HG02981 (cell line): ENCODE measurements around the gene RFC5.
"Not testable (repeated sequence)": the region's sequence is repeated elsewhere in the genome, so short reads cannot be mapped to it uniquely, and the experiment has no call there.

ENCODE experiments used
- ATAC-seq: cut with Tn5 transposase; IDR thresholded peaks from one replicate; pipeline ENCODE4 v1.9.1; 2021; ENCODE audit warnings: mild to moderate bottlenecking, moderate library complexity; ENCODE audit not compliant: unreplicated experiment

Gene RFC5

GRCh38 chr12:118016424-118017264 is at the start of gene RFC5:
Gene RFC5, plus strand, starts transcription at chr12:118016703. Its CDS starts 125 bp downstream, at chr12:118016828.
- peak; percentile 93 for ATAC-seq

GRCh38 chr12:117967043-117967442 is 49.5 kb upstream of the RFC5 start:
- no peak for ATAC-seq

GRCh38 chr12:117967512-117967911 is 49.0 kb upstream of the RFC5 start:
- ATAC-seq: no peak

GRCh38 chr12:117968151-117968789 is 48.2 kb upstream of the RFC5 start:
- ATAC-seq: no peak

- ATAC-seq: peak; percentile 76
These were observed 47.5 kb upstream of the RFC5 start, which contains the start of gene KSR2 for GRCh38 chr12:117968826-117969659. Gene KSR2, minus strand, starts transcription at chr12:117968990. Its CDS starts 735 bp downstream, at chr12:117968255.

- no peak for ATAC-seq
These were observed 46.2 kb upstream of the RFC5 start for GRCh38 chr12:117970334-117970733.

- ATAC-seq: no peak
These were observed 44.2 kb upstream of the RFC5 start for GRCh38 chr12:117972301-117972700.

GRCh38 chr12:117975006-117975405 is 41.5 kb upstream of the RFC5 start:
- no peak for ATAC-seq

- ATAC-seq: no peak
These were observed 39.1 kb upstream of the RFC5 start for GRCh38 chr12:117977373-117977772.

GRCh38 chr12:117980616-117981015 is 35.9 kb upstream of the RFC5 start:
- ATAC-seq: no peak

- ATAC-seq: no peak
These were observed 35.2 kb upstream of the RFC5 start for GRCh38 chr12:117981267-117981666.

- no peak for ATAC-seq
These were observed 31.3 kb upstream of the RFC5 start for GRCh38 chr12:117985182-117985581.

- ATAC-seq: no peak
These were observed 29.6 kb upstream of the RFC5 start for GRCh38 chr12:117986705-117987469.

- no peak for ATAC-seq
These were observed 21.7 kb upstream of the RFC5 start for GRCh38 chr12:117994551-117995438.

GRCh38 chr12:117998719-117999118 is 17.8 kb upstream of the RFC5 start:
- ATAC-seq: no peak

- ATAC-seq: not testable (repeated sequence)
These were observed 16.7 kb upstream of the RFC5 start for GRCh38 chr12:117999806-118000205.

- ATAC-seq: no peak
These were observed 5.6 kb upstream of the RFC5 start for GRCh38 chr12:118010903-118011302.

GRCh38 chr12:118011377-118011776 is 5.1 kb upstream of the RFC5 start:
- no peak for ATAC-seq

GRCh38 chr12:118011961-118012360 is 4.5 kb upstream of the RFC5 start:
- ATAC-seq: no peak

- no peak for ATAC-seq
These were observed 3.2 kb upstream of the RFC5 start for GRCh38 chr12:118013283-118013682.
